ENCODE measurements around the gene OAS2.

The OAS2 gene

DNA sequence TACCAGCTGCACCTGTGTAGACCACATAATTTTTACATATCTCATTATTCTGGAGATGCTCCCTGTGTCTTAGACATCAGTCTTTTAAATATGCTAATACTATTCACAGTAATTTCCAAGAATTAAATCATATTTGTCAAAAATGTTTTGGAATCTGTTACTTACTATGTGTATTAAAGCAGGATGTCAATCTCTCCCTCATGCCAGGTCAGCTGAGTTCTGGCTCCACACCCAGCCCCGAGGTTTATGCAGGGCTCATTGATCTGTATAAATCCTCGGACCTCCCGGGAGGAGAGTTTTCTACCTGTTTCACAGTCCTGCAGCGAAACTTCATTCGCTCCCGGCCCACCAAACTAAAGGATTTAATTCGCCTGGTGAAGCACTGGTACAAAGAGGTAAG, 27.9 kb downstream of the OAS2 start:
- TF ChIP-seq CTCF (conservative IDR thresholded peaks at IDR 0.05; ENCODE audit: low read depth): no peak; the same call in 1 of the 2 replicates
- no peak for DNase-seq (ENCODE audit: low spot score)
- ChIA-PET POLR2A (ENCODE audit: low non-redundant PET) (interaction anchor here (0.7 kb wide), 1 partner anchor 18 kb away, joined by 9 read pairs; no protein-coding TSS in a partner anchor), CTCF (interaction anchor here (0.6 to 1.1 kb wide), 2 partner anchors 13 to 110 kb away, joined by 3 to 4 read pairs; no protein-coding TSS in a partner anchor)
- H3K27ac ChIP-seq: no peak overlapping the region

GRCh38 chr12:113006641-113007040, 28.3 kb downstream of the OAS2 start:
- POLR2A ChIA-PET (ENCODE audit: low non-redundant PET): no interaction called here
- no peak for TF ChIP-seq CTCF (conservative IDR thresholded peaks at IDR 0.05; ENCODE audit: low read depth)
- CTCF ChIA-PET: interaction anchor here (0.8 to 1.1 kb wide), 2 partner anchors 14 to 45 kb away, joined by 3 read pairs; no protein-coding TSS in a partner anchor

GRCh38 chr12:113007166-113007565, 28.8 kb downstream of the OAS2 start:
- CTCF ChIA-PET: interaction anchor here (0.6 to 0.8 kb wide), 2 partner anchors 43 to 46 kb away, joined by 3 to 4 read pairs; no protein-coding TSS in a partner anchor
- POLR2A ChIA-PET (ENCODE audit: low non-redundant PET): no interaction called here
- TF ChIP-seq CTCF (conservative IDR thresholded peaks at IDR 0.05; ENCODE audit: low read depth): no peak
- H3K27ac ChIP-seq: no peak overlapping the region
- DNase-seq (ENCODE audit: low spot score): no peak

More at GRCh38 chr12:113006641-113007040, 28.3 kb downstream of the OAS2 start:
- no peak overlapping the region for H3K27ac ChIP-seq
- no peak for DNase-seq (ENCODE audit: low spot score)

DNA sequence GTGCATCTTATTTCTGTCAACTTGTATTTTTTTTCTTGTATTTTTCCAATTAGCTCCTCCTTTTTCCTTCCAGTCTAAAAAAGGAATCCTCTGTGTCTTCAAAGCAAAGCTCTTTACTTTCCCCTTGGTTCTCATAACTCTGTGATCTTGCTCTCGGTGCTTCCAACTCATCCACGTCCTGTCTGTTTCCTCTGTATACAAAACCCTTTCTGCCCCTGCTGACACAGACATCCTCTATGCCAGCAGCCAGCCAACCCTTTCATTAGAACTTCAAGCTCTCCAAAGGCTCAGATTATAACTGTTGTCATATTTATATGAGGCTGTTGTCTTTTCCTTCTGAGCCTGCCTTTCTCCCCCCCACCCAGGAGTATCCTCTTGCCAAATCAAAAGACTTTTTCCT, 32.4 kb downstream of the OAS2 start:
- TF ChIP-seq CTCF (conservative IDR thresholded peaks at IDR 0.05; ENCODE audit: low read depth): no peak
- ChIA-PET CTCF (interaction anchor here (0.6 to 1.3 kb wide), 4 partner anchors 13 to 30 kb away, joined by 3 to 5 read pairs (median 4); no protein-coding TSS in a partner anchor), POLR2A (ENCODE audit: low non-redundant PET) (no interaction called here)
- H3K27ac ChIP-seq: no peak overlapping the region
- DNase-seq (ENCODE audit: low spot score): no peak

DNA sequence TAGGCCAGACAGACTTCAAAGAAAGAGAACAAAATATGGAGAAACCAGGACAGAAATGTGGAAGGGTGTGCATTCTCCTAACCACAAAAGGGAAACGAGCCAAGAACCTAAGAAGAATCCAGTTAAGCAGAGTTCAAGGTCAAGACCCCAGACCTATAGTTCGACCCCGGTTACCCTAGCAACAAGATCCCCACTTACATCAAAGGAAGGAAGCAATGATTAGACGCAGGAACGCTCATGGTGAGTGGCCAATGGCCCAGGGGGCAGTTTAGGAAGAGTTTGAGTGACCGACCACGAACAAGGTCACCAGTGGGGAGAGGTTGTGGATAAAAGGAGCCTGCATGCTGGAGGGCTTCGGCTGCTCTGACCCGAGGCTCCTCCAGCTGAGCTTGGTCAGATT, 36.2 kb downstream of the OAS2 start:
- no peak for DNase-seq (ENCODE audit: low spot score)
- TF ChIP-seq CTCF (conservative IDR thresholded peaks at IDR 0.05; ENCODE audit: low read depth): no peak

GRCh38 chr12:113016796-113017195, 38.5 kb downstream of the OAS2 start:
- POLR2A ChIA-PET (ENCODE audit: low non-redundant PET): no interaction called here
- no peak overlapping the region for H3K27ac ChIP-seq
- no peak for TF ChIP-seq CTCF (conservative IDR thresholded peaks at IDR 0.05; ENCODE audit: low read depth)
- DNase-seq (ENCODE audit: low spot score): no peak
- CTCF ChIA-PET: no interaction called here

More for the DNA sequence above, 36.2 kb downstream of the OAS2 start:
- no peak overlapping the region for H3K27ac ChIP-seq
- ChIA-PET POLR2A (ENCODE audit: low non-redundant PET) (no interaction called here), CTCF (no interaction called here)
